Hematopoietic multipotent progenitor cell (in vitro differentiated cells): Measurements from ENCODE around the gene TACR1. TPM values are rescaled to one million over a fixed set of nuclear protein-coding genes. Genes with fewer than 3 reads are reported as not detected.
"Not testable (repeated sequence)": the region's sequence is repeated elsewhere in the genome, so short reads cannot be mapped to it uniquely, and the experiment has no call there.

Source experiments
- DNase-seq, 3 donors: peaks; one replicate each; pipeline ENCODE4 v3.0.0-alpha.2; 2011 to 2015; ENCODE audit warnings: low read depth in 2 of 3, low spot score in 2 of 3
- total RNA-seq: library from RNA; depleted of rRNA; stranded (reverse); fragments of >200 nt; gene quantifications from one replicate; pipeline ENCODE4 v1.2.3, GENCODE V29; 2012

Gene TACR1
- total RNA-seq, 1 donor = under 0.01 TPM

GRCh38 chr2:75094405-75094804, 104.9 kb downstream of the TACR1 start:
- DNase-seq = no peak

GRCh38 chr2:75090770-75091515, 108.4 kb downstream of the TACR1 start:
- DNase-seq = no peak

GRCh38 chr2:75089471-75089870, 109.8 kb downstream of the TACR1 start:
- no peak for DNase-seq

- no peak for DNase-seq
These were observed 110.5 kb downstream of the TACR1 start for GRCh38 chr2:75088791-75089190.

DNA sequence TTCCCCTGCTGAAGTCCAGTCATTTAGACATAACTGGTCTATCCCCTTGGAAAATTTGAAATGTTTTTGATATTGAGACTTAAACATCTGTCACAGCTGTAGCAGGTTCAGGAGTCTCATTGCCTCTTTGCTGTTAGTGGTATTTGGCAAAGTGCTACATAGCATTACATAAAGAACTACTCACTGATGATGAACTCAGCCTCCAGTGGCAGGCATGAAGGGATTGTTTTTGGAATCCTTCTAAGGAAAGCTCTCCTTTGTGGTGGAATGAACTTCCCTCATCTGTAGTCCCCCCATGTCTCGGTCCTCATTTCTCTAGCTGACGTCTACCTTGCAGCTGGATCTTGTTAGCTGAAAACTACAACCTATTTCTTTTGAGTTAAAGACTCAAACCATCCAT, 111.6 kb downstream of the TACR1 start:
- DNase-seq = no peak

GRCh38 chr2:75079575-75079974, 119.7 kb downstream of the TACR1 start:
- DNase-seq = no peak

GRCh38 chr2:75077909-75078308, 121.4 kb downstream of the TACR1 start:
- DNase-seq = no peak

DNA sequence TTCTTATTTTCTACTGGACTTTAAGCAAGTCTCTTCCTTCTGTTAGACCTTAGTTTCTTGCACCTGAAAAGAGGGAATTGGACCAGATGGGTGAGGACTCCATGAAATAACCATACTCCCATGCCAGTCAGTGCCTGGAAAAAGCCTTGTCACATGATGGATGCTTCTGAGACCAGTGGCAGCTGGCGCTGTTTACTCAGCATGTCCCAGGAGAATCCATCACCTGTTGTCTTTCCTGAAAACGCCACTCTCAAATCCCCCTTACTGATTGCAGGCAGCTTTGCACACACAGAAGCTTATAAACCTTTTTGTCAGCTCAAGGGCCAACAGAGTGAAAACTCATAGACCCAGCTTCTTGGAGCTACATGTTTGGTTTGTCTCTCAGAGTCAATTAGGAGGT, 123.2 kb downstream of the TACR1 start:
- DNase-seq = no peak

DNA sequence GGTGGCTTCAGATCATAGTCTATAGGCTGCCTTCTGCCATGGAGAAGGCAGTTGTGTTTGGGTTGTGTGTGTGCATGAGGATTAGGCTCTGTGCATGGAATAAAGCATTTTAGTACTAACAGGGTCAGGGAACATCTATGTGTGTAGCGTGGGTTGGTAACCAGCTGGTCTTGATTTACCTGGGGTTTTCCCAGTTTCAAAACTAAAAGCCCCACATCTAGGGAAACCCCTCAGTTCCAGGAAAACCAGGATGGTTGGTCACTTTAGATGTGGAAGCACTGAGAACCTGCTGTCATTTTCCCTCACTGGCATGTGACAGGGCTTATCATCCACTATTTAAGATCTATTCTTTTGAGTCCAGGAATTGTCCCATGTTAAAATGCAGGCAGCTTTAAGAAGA, 124.6 kb downstream of the TACR1 start:
- no peak for DNase-seq

- DNase-seq = no peak
These were observed 125.1 kb downstream of the TACR1 start for GRCh38 chr2:75074228-75074627.

- DNase-seq = no peak
These were observed 127.6 kb downstream of the TACR1 start for GRCh38 chr2:75071766-75072165.

DNA sequence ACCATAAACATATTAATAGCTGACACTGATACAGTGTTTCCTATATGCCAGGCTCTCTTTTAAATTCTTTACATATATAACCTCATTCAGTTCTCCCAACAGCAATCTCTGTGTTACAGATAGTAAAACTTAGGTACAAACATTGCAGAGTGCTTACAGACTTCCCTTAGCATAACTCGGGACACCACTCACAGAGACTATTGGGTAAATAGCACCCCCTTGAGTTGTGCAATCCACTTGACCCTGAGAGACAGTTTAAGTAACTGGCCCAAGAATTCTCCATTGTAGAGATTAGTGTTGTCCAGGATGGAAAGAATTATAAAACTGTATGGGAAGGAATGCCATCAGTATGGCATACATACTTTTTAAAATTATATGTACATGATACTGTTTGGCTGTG, 130.8 kb downstream of the TACR1 start:
- no peak for DNase-seq

GRCh38 chr2:75067506-75067905, 131.8 kb downstream of the TACR1 start:
- DNase-seq = no peak

GRCh38 chr2:75066121-75066902, 133.0 kb downstream of the TACR1 start:
- no peak for DNase-seq

GRCh38 chr2:75065402-75066008, 133.8 kb downstream of the TACR1 start:
- no peak for DNase-seq

- peak; percentile 11 to 47 (median 42) for DNase-seq
These were observed 134.5 kb downstream of the TACR1 start for GRCh38 chr2:75064691-75065396.

- no peak for DNase-seq
These were observed 135.4 kb downstream of the TACR1 start for GRCh38 chr2:75063906-75064305.

DNA sequence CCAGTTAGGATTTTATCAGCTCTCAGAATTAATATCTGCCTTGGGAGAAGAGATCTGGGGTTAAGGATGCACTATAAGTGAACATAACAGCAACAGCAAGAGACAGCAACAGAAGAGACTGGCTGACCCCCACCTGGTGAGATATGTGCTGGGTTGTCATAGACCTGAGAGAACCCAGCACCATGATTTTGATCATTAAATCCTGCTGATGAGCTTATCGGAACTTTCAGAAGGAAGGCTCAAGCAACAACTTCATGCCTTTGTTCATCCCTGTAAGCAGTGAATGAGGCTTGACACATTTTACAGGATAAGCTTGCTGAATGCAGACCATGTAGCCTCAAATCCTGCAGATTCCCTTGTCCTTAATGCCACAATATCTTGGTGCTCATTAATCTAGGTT, 140.9 kb downstream of the TACR1 start:
- no peak for DNase-seq

GRCh38 chr2:75057150-75057549, 142.2 kb downstream of the TACR1 start:
- DNase-seq = not testable (repeated sequence)

DNA sequence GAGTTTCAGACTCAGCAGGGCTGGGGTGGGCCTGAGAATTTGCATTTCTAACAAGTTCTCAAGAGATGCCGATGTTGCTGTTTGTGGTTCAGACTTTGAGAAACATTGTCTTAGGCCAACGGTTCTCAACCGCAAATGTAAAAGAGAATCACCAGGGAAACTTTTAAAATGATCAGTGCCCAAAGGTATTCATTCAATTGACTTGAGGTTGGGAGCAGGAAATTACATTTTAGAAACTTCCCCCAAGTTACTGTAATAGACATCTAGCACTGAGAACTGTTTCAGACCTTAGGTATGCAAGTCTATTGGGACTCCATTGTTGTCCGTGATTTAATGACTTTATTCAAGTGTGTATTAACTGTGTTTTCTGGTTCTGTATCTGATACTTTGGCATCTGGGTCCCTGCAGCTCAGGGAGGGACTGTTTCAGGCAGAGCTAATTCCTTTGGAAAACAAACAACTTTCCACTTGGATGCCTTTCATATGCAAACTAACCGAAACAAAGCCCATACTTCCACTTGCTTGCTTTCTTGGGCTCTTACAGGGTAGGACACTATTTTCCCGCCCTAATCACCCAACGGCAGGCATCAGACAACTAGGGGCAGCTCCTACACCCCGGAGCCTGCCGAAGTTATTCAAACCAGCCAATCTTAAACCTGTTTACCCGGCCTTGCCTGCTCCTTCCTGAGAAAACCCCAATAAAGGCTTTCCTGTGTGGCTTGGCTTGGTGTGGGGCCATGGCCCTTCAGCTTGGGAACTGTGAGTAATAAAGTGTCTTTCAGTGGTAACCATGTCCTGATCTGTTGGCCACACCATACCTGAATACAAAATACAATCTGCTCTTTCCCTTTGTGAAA, 143.3 kb downstream of the TACR1 start:
- no peak for DNase-seq
